Naive B cell (primary cell): ENCODE results near the gene PXMP2. TPM values are rescaled to one million over a fixed set of nuclear protein-coding genes. Genes with fewer than 3 reads are reported as not detected.

Source experiments
- ATAC-seq, 2 donors: fragments of 150-1000 bp; cut with Tn5 transposase; 2 replicates each; pipeline ENCODE4 v1.10.0; 2021; ENCODE audit warnings: low read depth in 2 of 2, mild to moderate bottlenecking in 2 of 2, moderate library complexity in 2 of 2
- DNase-seq: peaks from one replicate; pipeline ENCODE4 v3.0.0; 2022
- H3K27ac Mint-ChIP-seq, 6 donors: one replicate each; pipeline ENCODE4 v1.8.0; 2020 to 2022; ENCODE audit warnings: mild to moderate bottlenecking in 6 of 6, mixed read lengths in 6 of 6, moderate library complexity in 5 of 6, inconsistent platforms in 2 of 6
- H3K27me3 Mint-ChIP-seq, 3 donors: one replicate each; pipeline ENCODE4 v1.8.0; 2021 to 2022; ENCODE audit warnings: mixed read lengths in 3 of 3, mild to moderate bottlenecking in 1 of 3
- H3K36me3 Mint-ChIP-seq, 2 donors: one replicate each; pipeline ENCODE4 v1.8.0; 2020 to 2022; ENCODE audit warnings: mixed read lengths in 2 of 2, inconsistent platforms in 1 of 2, mild to moderate bottlenecking in 1 of 2
- H3K4me1 Mint-ChIP-seq, 3 donors: one replicate each; pipeline ENCODE4 v1.8.0; 2020 to 2022; ENCODE audit warnings: mixed read lengths in 3 of 3, inconsistent platforms in 1 of 3, mild to moderate bottlenecking in 1 of 3, moderate library complexity in 1 of 3
- H3K4me3 Mint-ChIP-seq, 8 donors: one replicate each; pipeline ENCODE4 v1.8.0; 2020 to 2022; ENCODE audit warnings: mild to moderate bottlenecking in 8 of 8, mixed read lengths in 8 of 8, moderate library complexity in 8 of 8, inconsistent platforms in 2 of 8
- H3K9me3 Mint-ChIP-seq, 7 donors: one replicate each; pipeline ENCODE4 v1.8.0; 2020 to 2022; ENCODE audit warnings: mixed read lengths in 7 of 7, mild to moderate bottlenecking in 5 of 7, inconsistent platforms in 2 of 7, moderate library complexity in 1 of 7
- polyA plus RNA-seq, 6 donors: library from polyadenylated mRNA; unstranded; fragments of 300-500 nt; fragmentation: Illumina TruSeq; gene quantifications; one replicate each; pipeline ENCODE4 v1.2.3, GENCODE V29; 2021; ENCODE audit warnings: low read depth in 6 of 6

PXMP2 gene
- polyA plus RNA-seq, 6 donors from 2014 or later, result 6.2 to 10.4 (median 7.9) TPM

- ATAC-seq, result no peak
- H3K27ac Mint-ChIP-seq, result peak overlapping the region in 3 of 6 donors; percentile 24 to 80 (median 42)
- DNase-seq, result peak; percentile 12
Measured at GRCh38 chr12:132711080-132711843, 23.9 kb downstream of the PXMP2 start.

DNA sequence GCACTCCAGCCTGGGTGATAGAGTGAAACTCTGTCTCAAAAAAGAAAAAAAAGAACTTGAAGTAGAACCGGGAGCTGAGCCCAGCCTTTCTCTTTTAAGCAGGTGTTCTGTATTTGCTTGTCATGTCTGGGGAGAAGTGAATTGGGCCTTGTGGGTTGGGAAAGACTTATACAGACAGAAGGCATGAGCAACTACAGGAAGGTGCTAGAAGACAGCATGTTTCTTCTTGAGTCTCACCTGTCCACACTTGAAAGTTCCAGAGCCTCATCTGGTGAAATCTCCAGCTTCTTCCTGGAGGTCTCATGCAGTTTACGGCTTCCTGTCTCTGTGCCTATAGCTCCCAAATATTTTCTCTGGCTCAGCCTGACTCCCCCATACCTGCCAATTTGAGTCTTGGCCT, 25.7 kb downstream of the PXMP2 start:
- peaks cover 0 to 7% (median 4%) of the 10 kb centered on the region in 7 donors for H3K9me3 Mint-ChIP-seq
- no peak for DNase-seq
- no peak for ATAC-seq
- H3K4me1 Mint-ChIP-seq, result peaks cover 6 to 37% (median 12%) of the 10 kb centered on the region in 3 donors
- H3K4me3 Mint-ChIP-seq, result peak overlapping the region in 1 of 8 donors; percentile 94
- H3K27ac Mint-ChIP-seq, result peak overlapping the region in 3 of 6 donors; percentile 27 to 78 (median 41)
- H3K36me3 Mint-ChIP-seq, result peaks cover 0 to 4% of the 10 kb centered on the region in 2 donors
- no peaks in the 10 kb centered on the region for H3K27me3 Mint-ChIP-seq

More at GRCh38 chr12:132711080-132711843, 23.9 kb downstream of the PXMP2 start:
- Mint-ChIP-seq H3K9me3 (peaks cover 0 to 18% (median 10%) of the 10 kb centered on the region in 7 donors), H3K4me1 (peaks cover 6 to 46% (median 17%) of the 10 kb centered on the region in 3 donors), H3K4me3 (peak overlapping the region; percentile 72 to 96 (median 89)), H3K36me3 (peaks cover 8 to 11% of the 10 kb centered on the region in 2 donors), H3K27me3 (no peaks in the 10 kb centered on the region)

DNA sequence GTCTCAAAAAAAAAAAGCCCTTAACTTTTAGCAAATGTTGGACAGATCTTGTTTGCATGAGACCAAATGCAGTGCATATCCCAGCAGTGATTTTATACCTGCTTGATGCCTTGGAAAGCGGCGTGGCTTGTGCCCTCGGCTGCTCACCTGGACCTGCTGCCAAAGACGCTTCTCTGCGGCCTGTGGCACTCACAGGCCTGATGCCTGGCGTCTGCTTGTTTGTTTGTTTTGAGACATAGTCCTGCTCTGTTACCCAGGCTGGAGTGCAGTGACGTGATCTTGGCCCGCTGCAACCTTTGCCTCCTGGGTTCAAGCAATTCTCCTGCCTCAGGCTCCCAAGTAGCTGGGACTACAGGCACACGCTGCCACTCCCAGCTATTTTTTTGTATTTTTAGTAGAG, 28.5 kb downstream of the PXMP2 start:
- no peaks in the 10 kb centered on the region for H3K9me3 Mint-ChIP-seq
- peaks cover 6 to 24% (median 7%) of the 10 kb centered on the region in 3 donors for H3K4me1 Mint-ChIP-seq
- H3K27ac Mint-ChIP-seq, result no peak overlapping the region
- H3K36me3 Mint-ChIP-seq, result no peaks in the 10 kb centered on the region
- H3K4me3 Mint-ChIP-seq, result no peak overlapping the region
- DNase-seq, result no peak
- no peaks in the 10 kb centered on the region for H3K27me3 Mint-ChIP-seq
- no peak for ATAC-seq

- DNase-seq, result no peak
- Mint-ChIP-seq H3K36me3 (no peaks in the 10 kb centered on the region), H3K4me3 (no peak overlapping the region), H3K27ac (peak overlapping the region in 3 of 6 donors; percentile 47 to 88 (median 76)), H3K27me3 (no peaks in the 10 kb centered on the region), H3K4me1 (peaks cover 6 to 24% (median 7%) of the 10 kb centered on the region in 3 donors), H3K9me3 (no peaks in the 10 kb centered on the region)
- ATAC-seq, result no peak
Measured at GRCh38 chr12:132716356-132716755, 29.0 kb downstream of the PXMP2 start.

GRCh38 chr12:132717011-132717410, 29.6 kb downstream of the PXMP2 start:
- peaks cover 6 to 20% (median 6%) of the 10 kb centered on the region in 3 donors for H3K4me1 Mint-ChIP-seq
- H3K27me3 Mint-ChIP-seq, result no peaks in the 10 kb centered on the region
- H3K36me3 Mint-ChIP-seq, result no peaks in the 10 kb centered on the region
- no peak for DNase-seq
- H3K27ac Mint-ChIP-seq, result peak overlapping the region in 1 of 6 donors; percentile 60
- H3K4me3 Mint-ChIP-seq, result no peak overlapping the region
- no peak for ATAC-seq
- no peaks in the 10 kb centered on the region for H3K9me3 Mint-ChIP-seq

DNA sequence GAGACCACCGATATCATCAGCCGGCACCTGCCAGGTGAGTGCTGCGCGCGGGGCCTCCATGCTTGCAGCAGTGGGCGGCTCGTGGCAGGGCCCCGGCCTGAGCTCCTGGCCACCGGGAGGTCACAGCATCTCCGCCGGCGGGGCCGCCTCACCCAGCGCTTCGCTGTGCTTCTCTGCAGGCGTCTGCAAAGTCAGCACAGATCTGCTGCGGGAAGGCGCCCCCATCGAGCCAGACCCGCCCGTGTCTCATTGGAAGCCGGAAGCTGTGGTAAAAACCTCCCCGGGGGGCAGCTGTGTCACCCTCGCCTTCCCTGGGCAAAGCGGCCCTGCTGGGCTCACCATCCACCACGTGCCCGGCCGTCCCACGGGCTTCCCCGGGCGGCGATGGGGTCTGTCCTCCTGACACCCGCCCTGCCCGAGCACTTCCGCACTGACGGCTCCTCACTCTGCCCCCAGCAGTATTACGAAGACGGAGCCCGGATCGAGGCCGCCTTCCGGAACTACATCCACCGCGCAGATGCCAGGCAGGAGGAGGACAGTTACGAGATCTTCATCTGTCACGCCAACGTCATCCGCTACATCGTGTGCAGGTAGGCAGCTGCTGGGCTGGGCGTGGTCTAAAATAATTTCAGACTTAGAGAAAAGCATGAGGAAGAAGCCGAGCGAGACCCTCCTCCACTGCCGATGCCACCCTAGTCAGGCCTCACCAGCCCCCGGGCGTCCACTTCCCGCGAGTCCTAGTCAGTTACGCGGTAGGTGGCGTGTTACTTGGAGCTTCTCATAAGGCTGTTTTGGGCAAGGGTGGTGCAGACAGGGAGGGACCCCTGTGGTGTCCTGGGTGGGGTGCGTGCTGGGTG, 30.4 kb downstream of the PXMP2 start:
- H3K4me1 Mint-ChIP-seq, result peaks cover 0 to 16% (median 3%) of the 10 kb centered on the region in 3 donors
- H3K36me3 Mint-ChIP-seq, result no peaks in the 10 kb centered on the region
- ATAC-seq (no peak), DNase-seq (no peak)
- H3K27ac Mint-ChIP-seq, result no peak overlapping the region
- no peak overlapping the region for H3K4me3 Mint-ChIP-seq
- no peaks in the 10 kb centered on the region for H3K27me3 Mint-ChIP-seq
- no peaks in the 10 kb centered on the region for H3K9me3 Mint-ChIP-seq

DNA sequence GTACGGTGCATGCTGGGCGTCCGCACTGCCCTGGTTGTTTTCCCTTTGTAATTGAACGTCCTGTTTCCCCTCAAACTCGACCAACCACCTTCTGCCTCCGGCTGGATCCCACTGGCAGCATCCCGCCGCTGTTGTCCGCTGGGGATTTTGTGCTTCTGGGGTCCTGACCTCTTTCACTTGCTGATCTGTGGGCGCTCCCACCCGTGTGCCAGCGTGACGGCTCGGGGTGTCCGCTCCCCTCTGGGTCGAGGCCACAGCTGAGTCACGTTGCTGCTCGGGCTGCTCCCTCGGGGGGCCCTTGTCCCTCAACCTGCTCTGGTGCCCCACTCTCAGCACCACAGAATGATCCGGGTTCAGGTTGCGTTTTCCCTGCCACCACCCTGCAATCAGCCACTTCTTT, 31.3 kb downstream of the PXMP2 start:
- no peaks in the 10 kb centered on the region for H3K9me3 Mint-ChIP-seq
- H3K4me1 Mint-ChIP-seq, result peaks cover 0 to 7% (median 3%) of the 10 kb centered on the region in 3 donors
- ATAC-seq, result no peak
- no peak for DNase-seq
- no peaks in the 10 kb centered on the region for H3K36me3 Mint-ChIP-seq
- no peak overlapping the region for H3K27ac Mint-ChIP-seq
- no peaks in the 10 kb centered on the region for H3K27me3 Mint-ChIP-seq
- H3K4me3 Mint-ChIP-seq, result no peak overlapping the region

- H3K27me3 Mint-ChIP-seq, result no peaks in the 10 kb centered on the region
- H3K27ac Mint-ChIP-seq, result peak overlapping the region in 1 of 6 donors; percentile 47
- no peak for ATAC-seq
- H3K36me3 Mint-ChIP-seq, result no peaks in the 10 kb centered on the region
- H3K4me3 Mint-ChIP-seq, result no peak overlapping the region
- H3K9me3 Mint-ChIP-seq, result no peaks in the 10 kb centered on the region
- no peak for DNase-seq
- H3K4me1 Mint-ChIP-seq, result peaks cover 0 to 3% (median 3%) of the 10 kb centered on the region in 3 donors
Measured at GRCh38 chr12:132719141-132719953, 32.0 kb downstream of the PXMP2 start.

DNA sequence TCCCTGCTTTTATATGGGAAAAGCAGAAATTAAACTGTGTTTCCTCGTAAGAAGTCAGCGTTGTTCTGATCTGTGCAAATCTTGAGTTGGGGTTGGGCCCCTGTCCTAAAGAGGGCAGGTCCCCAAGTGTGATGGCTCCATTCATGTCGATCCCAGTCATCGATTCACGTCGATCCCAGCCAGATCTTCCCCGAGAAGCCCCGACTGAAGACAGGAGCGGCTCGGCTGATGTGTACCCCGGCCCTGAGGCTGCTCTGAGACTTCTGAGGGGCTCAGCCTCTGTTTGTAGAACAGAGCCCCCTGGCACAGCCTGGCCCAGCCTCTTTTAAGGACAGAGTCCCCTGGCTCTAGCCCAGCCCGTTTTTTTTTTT, 32.6 kb downstream of the PXMP2 start:
- H3K4me1 Mint-ChIP-seq, result no peaks in the 10 kb centered on the region

GRCh38 chr12:132720606-132721345, 33.4 kb downstream of the PXMP2 start:
- peak overlapping the region in 2 of 6 donors; percentile 64 to 74 for H3K27ac Mint-ChIP-seq
- H3K4me3 Mint-ChIP-seq, result no peak overlapping the region
- DNase-seq (no peak), ATAC-seq (no peak)
- H3K36me3 Mint-ChIP-seq, result peaks cover 0 to 5% of the 10 kb centered on the region in 2 donors
- no peaks in the 10 kb centered on the region for H3K4me1 Mint-ChIP-seq
- no peaks in the 10 kb centered on the region for H3K27me3 Mint-ChIP-seq
- no peaks in the 10 kb centered on the region for H3K9me3 Mint-ChIP-seq

More for the DNA sequence above, 32.6 kb downstream of the PXMP2 start:
- no peak for DNase-seq
- Mint-ChIP-seq H3K4me3 (no peak overlapping the region), H3K27me3 (no peaks in the 10 kb centered on the region), H3K9me3 (no peaks in the 10 kb centered on the region), H3K27ac (peak overlapping the region in 2 of 6 donors; percentile 78 to 87), H3K36me3 (no peaks in the 10 kb centered on the region)
- ATAC-seq, result no peak

- Mint-ChIP-seq H3K4me3 (no peak overlapping the region), H3K27ac (peak overlapping the region in 1 of 6 donors; percentile 32)
Measured at GRCh38 chr12:132723015-132723763, 35.8 kb downstream of the PXMP2 start.

GRCh38 chr12:132723764-132724140, 36.4 kb downstream of the PXMP2 start:
- H3K36me3 Mint-ChIP-seq, result peaks cover 11 to 20% of the 10 kb centered on the region in 2 donors

More at GRCh38 chr12:132723015-132723763, 35.8 kb downstream of the PXMP2 start:
- Mint-ChIP-seq H3K36me3 (peaks cover 11 to 20% of the 10 kb centered on the region in 2 donors), H3K27me3 (no peaks in the 10 kb centered on the region), H3K4me1 (no peaks in the 10 kb centered on the region), H3K9me3 (no peaks in the 10 kb centered on the region)
- ATAC-seq, result no peak
- DNase-seq, result no peak

More at GRCh38 chr12:132723764-132724140, 36.4 kb downstream of the PXMP2 start:
- no peak overlapping the region for H3K4me3 Mint-ChIP-seq
- no peaks in the 10 kb centered on the region for H3K9me3 Mint-ChIP-seq
- ATAC-seq (no peak), DNase-seq (no peak)
- H3K4me1 Mint-ChIP-seq, result peaks cover under 1% of the 10 kb centered on the region in 3 donors
- H3K27me3 Mint-ChIP-seq, result no peaks in the 10 kb centered on the region
- no peak overlapping the region for H3K27ac Mint-ChIP-seq
